Stimulated activated CD8-positive, alpha-beta memory T cell treated with anti-CD3 and anti-CD28 coated beads, Interleukin-4, amount 100 ng/mL, for 1 hour (primary cell): ENCODE data around the gene FAM216B.
"Not testable (repeated sequence)": the region's sequence is repeated elsewhere in the genome, so short reads cannot be mapped to it uniquely, and the experiment has no call there.

ENCODE experiments used
- DNase-seq, 2 donors: peaks; one replicate each; pipeline ENCODE4 v3.0.0-alpha.2; 2020; ENCODE audit warnings: low read depth in 2 of 2, low spot score in 1 of 2

FAM216B gene

GRCh38 chr13:42781352-42781751, at the start of gene FAM216B:
Gene FAM216B, plus strand, starts transcription at chr13:42781584. Its CDS starts 2,484 bp downstream, at chr13:42784068.
- DNase-seq, result no peak

DNA sequence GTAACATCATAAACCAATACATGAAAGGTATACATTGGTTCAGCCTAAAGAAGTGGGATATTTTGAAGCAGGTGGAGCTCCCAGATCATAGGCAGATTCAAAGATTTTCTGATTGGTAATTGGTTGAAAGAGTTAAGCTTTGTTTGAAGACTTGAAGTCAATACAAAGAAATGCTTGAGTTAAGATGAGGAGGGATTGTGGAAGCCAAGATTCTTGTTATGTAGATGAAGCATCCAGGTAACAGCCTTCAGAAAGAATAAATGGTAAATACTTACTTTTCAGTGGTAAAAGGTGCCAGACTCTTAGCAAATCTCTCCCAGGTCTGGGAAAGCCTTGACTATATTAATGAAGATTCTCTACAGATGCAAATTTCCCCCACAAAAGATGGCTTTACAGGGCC, 49.3 kb upstream of the FAM216B start:
- no peak for DNase-seq

DNA sequence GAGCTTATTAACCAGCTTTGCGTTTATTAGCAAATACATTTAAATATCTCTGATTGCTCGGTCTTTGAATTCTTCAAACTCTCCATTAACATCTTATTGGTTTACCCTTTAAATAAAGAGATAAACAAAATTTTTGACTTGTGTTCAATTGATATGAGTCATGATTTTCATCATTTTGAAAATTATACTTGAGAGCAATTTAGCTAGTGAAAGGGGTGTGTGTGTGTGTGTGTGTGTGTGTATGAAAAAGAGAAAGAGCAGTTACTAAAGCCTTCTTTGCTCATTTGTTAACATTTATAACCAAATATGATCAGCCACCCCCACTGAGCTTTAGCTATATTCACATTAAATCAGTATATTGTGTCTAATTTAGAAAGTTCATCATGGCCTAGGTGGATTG, 48.3 kb upstream of the FAM216B start:
- no peak for DNase-seq

- no peak for DNase-seq
Measured at GRCh38 chr13:42735010-42735409, 46.4 kb upstream of the FAM216B start.

DNA sequence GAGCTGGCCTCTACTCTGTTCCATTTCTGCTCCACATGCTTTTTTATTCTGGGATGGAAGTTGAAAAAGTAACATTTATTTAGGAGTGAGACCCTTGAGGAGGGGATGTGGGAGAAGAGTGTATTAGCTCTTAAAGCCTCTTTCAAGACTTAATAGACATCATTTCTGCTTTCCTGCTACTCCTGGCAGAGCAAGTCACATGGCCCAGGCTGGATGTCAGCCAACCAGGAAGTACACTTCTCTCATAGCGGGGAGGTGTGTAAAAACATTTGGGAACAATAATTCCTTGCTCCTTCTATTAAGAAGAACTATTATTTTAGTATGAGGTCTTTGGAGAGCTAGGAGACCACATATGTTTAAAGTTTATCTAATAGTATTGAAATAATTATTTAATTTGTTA, 40.6 kb upstream of the FAM216B start:
- no peak for DNase-seq

DNA sequence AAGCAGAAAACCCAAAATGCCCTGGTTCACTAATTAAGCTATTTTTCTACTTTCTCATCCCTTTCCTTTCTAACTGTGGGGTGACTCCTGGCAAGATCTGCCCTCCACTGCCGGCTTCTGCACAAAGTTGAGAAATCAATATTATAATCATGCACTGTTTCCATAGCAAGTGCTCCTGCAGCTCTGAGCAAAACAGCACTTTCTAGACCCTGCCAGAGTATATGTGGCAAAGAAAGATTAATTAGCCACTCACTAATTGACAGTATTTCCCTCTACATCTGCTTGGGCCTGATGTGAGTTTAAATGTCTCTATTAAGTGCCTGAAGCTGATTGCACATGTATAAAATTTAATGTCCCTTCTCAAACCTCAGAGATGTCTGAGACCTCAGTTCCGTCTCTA, 39.5 kb upstream of the FAM216B start:
- DNase-seq, result no peak

DNA sequence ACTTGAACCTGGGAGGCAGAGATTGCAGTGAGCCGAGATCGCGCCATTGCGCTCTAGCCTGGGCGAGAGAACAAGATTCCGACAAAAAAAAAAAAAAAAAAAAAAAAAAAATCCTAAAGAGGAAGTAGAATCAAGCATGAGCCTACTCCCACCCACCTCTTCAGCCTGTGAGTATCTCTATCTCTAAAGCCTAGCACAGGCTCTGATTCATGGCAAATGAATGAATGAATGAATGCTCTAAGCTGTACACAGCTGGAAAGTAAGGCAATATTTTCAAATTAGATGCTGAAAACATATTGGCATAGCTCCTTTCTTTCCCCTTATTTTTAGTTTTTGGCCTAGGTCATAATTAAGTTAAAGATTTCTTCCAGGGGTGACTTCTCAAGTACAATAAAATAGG, 35.7 kb upstream of the FAM216B start:
- DNase-seq, result no peak

DNA sequence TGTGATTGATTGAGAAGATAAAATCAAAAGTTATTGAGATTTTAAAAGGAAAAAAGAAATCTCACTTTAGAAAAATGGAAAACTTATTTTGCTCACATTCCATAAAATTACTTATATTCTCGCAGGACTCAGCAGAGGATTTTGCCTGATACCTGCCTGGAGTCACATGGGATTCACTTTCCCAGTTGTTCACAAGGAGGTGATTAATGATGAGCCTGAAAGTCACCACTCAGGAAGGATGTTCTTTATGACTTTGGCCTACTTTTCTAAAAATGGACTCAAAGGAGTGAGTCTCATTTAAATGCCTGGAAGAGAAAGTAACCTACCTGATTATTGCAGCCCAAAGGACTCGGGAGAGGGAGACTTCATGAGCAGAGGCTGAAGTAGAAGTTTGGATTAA, 34.5 kb upstream of the FAM216B start:
- DNase-seq, result no peak

DNA sequence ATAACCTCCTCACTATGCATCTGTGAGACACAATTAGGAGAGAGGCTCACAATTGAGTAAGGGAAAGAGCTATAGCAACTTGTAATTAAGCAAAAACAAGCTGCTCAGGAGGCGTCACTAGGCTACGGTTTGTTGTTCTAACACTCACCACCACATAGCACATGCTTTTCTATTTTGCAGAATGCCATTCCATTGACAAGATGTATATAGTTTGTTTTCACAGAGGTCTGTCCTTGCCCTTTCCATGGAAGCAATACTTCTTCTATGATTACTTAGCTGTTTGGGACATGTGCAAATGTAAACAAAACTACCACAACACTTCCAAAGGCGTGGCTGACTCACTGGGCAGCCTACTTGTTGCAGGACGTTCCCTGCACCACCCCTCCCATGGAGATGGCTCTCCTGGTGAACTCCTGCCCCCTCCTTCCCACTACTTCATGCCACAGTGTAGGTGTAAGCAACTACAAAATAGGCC, 33.9 kb upstream of the FAM216B start:
- DNase-seq, result no peak

DNA sequence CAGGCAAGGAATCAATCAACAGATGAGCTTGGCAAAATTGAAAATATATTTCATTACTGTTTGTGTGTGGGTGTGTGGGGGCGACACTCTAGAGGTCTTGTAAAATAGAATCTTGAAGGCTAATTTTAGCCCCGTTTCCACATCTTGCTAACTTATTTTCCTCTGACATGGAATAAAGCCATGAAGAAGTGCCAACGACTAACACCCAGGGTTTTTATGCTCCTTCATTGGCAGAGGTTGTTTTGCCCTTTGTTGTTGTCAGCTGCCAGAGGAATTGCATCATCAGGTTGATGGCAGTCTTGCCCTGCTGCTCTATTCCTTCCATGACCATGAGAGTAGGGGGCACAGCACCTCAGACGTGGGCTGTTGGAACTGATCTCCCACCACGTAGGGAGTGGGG, 30.6 kb upstream of the FAM216B start:
- no peak for DNase-seq

GRCh38 chr13:42751693-42752092, 29.7 kb upstream of the FAM216B start:
- DNase-seq, result no peak

- DNase-seq, result no peak
Measured at GRCh38 chr13:42752731-42753130, 28.7 kb upstream of the FAM216B start.

GRCh38 chr13:42753697-42754096, 27.7 kb upstream of the FAM216B start:
- DNase-seq, result no peak

GRCh38 chr13:42754801-42755510, 26.4 kb upstream of the FAM216B start:
- DNase-seq, result no peak

DNA sequence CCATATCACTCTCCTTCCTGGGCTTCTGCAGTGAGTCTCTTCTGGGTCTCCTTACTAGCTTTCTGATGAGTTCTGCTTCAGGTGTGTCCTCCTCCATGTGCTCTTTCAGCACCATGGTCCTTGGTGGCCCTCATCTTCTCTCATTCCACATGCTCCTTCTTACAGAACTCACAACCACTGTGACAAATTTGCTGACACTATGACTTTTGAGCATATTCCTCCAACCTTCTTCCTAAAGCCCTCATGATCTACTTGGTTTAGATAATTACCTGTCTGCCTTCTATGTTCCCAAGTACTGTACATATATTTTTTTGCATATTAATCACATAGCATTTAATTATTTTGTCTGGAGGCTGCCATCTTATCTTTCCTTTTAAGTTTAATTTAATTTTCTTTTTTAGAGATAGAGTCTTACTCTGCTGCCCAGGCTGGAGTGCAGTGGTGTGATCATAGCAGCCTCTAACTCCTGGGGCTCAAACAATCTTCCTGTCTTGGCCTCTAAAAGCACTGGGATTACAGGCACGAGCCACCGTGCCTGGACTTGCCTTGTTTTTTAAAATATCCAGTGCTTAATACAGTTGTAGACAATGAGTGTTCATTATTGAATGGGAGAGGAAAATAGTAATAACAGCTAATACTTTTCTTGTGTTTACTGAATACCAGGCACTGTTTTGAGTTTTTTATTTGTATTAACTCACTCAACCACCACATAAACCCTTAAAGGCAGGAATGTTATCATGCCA, 23.5 kb upstream of the FAM216B start:
- no peak for DNase-seq

DNA sequence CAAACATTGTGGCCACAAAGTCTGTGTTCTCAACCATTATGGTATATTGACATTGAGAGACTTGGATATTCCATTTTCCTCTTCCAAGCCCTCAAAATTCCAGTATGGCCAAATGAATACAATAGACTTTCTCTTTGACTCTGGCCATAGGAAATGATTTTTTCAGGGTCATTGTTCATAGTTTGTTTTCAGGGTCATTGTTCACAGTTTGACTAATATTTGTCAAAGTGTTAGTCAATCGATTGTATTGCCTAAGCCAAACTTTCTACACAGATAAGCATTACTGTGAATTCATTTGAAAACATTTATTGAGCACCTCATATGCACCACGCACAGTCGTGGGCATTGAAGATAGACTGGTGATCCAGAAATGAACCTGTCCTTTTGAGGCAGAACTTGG, 22.9 kb upstream of the FAM216B start:
- DNase-seq, result no peak

DNA sequence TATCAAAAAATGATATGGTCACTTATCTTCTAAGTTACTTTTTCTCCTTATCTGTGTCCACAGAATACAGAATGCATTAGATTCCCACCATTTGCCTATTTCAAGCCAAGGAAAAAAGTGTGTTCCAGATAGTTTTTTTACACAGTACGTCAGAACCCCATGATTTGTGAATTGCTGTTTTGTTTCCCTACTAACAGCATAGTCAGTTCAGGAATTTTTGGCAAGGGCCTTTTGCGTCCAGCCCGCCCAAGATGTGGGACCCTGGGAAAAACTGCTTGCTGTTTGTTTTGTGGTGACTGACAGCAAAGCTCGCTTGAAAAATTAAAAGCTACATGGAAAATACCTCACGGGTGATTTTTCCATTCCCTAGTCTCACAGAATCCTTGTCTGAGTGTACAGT, 20.4 kb upstream of the FAM216B start:
- DNase-seq, result no peak

DNA sequence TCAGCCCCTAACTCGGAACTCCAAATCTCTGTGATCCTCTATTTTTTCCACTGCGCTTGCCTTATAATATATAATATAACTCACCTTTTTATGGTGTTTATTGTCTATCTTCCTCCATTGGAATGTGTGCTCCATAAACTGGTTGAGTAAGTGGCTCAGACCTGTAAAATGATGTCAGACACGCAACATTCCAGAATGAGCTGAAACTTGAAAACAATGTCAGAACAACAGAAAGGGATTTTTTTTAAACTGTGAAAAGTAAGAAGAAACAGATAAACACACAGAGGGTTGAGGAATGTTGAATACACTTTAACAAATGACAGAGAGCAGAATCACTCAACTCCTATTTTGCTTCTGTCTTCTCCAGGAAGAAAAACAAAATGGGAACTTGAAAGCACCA, 19.1 kb upstream of the FAM216B start:
- DNase-seq, result no peak

DNA sequence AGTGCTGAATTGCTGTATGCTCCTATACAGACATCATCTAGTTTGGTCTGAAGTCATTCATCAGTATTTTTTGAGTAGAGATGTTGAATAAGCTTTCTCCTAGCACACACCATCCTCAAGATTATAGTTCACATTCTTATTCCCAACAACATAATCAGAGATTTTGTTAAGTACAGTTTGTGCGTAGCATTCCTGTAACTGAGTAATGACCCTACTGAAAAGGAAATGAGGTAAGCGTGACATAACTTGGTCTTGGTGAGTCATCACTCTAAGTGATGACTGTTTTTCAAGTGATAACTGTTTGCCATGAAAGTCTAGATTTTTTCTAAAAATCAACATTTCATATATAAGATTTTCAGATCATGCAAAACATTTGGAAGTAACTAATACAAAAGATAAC, 18.5 kb upstream of the FAM216B start:
- no peak for DNase-seq

DNA sequence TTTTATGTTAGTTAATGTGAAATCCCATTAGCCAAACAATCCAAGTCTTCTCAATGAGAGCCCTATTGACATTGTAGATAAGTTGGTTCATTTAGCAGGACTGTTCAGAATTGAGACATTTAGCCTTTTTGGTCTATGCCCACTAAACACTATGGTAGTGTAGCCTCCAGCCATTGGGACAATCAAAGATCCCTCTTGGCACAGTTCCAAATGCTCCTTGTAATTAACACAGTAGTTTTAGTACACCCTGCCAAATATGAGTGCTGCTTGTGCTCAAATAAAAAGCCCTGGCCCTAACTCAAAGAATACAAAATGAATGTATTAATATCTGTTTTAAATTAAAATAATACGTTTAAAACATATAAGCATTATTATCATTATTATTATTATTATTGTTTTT, 15.4 kb upstream of the FAM216B start:
- no peak for DNase-seq

- DNase-seq, result no peak
Measured at GRCh38 chr13:42769650-42770049, 11.7 kb upstream of the FAM216B start.

GRCh38 chr13:42776558-42776957, 4.8 kb upstream of the FAM216B start:
- DNase-seq, result not testable (repeated sequence)

- no peak for DNase-seq
Measured at GRCh38 chr13:42777467-42777866, 3.9 kb upstream of the FAM216B start.
